ENCODE results near the gene KCNT1.

Gene KCNT1

DNA sequence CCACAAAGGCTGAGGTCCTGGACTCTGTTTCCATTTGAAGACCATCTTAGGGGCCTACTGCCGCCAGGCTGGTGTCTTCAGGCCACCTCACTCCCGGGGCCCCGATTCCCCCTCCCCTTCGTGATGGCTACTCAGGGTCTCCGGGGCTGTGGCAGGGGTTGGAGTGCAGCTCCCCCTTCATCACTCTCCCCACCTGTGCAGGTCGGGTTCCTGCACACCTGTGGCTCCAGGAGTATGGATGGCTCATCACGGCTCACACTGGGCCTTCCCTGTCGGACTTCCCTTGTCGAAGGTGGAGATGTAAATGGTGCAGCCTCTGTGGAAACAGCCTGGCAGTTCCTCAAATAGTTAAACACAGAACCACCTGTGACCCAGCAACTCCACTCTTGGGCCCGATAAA lies 27.0 kb upstream of the KCNT1 start:
- no peak for DNase-seq

DNA sequence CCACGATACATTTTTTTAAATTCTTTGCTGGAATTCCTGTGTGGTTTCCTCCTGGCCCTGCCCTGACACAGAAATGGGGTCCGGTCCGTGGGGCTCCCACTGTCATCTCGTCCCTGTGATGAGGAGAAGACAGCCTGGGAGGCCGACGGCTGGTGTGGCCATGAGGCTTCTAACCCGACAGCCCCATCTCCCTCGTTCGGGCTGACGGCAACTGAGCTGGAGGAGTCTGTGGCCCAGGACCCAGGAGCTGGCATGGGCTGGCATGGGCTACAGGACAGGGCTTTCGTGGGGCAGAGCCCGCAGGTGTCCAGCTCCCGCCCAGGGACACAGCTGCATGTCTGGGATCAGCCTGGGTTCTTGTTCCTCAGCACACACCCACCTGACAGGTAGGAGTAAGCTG lies 25.1 kb upstream of the KCNT1 start:
- DNase-seq = no peak

DNA sequence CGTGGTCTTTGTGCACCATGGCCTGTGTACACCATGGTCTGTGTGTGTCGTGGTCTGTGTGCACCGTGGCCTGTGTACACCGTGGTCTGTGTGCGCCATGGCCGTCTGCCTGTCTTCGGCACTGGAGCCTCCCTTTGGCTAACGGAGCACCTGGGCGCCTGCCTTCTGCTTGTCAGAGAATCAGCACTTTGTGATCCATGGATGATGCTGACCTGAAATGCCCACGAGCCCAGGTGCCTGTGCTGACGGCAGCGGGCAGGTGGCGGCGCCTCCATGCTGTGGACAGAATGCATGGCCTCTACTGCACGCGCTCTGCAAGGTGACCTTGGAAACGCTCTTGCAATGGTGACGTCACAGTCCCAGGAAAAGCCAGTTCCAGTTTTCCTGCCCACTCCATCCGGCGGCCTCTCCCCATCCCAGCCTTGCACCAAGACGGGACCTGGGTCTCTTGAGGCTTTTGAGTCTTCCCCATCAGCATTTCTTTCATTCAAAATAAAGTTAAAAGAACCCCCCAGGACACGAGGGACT lies 24.3 kb upstream of the KCNT1 start:
- DNase-seq = no peak

DNA sequence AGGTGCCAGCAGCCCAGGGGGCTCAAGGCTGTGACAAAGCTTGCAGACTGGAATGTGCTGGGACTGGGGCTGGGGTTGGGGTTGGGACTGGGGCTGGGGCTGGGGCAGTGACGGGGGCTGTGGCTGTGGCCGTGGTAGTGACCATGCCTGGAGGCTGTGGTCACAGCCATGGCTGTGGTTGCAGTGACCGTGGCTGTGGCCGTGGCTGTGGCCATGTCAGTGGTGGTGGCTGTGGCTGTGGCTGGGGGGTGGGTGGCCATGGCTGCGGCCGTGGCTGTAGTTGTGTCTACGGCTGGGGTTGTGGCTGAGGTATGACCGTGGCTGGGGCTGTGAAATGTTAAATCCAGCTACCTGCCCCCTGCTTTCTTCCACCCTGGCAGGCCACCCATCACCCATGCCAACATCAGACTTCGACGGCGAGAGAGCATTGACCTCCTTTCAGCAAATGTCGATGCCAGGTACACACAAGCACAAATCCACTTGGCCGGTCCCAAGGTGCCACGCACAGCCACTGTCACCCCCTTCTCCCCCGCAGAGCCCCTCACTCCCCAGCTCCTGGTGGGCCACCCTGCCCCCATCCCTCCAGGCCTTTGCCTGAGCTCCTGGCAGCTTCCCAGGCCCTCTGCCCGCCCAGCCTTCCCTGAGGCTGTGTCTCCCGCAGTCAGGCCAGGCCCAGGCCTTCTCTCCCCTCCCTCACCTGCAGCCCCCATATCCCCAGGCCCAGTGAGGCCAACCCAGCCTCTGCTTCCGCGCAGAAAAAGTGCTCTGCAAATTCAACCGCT lies 23.6 kb upstream of the KCNT1 start:
- DNase-seq = no peak

DNA sequence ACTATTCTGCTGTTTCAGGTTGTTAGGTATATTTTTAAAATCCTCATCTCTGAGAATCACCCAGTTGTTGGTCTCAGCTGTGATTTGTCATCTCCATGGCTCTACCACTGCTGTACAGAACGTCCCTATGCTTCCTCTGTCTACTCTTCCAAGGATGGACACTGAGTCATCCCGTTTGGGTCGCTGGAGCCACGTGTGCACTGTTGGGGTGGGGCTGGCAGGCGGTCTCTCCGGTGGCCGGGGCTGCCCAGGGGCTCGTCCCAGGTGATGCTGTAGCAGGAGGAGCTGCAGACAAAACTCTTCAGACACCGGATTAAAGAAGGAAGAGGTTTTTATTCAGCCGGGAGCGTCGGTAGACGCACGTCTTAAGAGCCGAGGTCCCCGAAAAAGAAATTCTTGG lies 21.9 kb upstream of the KCNT1 start:
- DNase-seq = no peak

DNA sequence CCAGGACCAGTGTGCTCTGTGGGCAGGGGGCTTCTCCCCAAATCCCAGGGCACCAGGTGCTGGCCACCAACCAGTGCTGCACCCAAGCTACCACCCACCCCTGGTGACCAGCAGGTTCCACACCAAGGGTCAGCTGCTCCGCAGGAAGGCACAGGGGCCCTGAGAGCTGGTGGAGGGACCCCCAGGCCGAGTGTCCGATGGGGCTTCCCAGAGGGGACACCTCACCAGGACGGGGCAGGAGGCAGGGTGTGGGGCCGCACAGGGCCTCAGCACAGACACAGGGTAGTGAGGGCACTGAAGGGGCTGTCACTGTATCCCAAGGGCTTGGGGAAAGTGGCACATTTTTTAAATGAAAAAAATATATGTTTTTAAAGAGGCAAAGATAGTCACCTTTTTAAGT lies 20.8 kb upstream of the KCNT1 start:
- DNase-seq = no peak

DNA sequence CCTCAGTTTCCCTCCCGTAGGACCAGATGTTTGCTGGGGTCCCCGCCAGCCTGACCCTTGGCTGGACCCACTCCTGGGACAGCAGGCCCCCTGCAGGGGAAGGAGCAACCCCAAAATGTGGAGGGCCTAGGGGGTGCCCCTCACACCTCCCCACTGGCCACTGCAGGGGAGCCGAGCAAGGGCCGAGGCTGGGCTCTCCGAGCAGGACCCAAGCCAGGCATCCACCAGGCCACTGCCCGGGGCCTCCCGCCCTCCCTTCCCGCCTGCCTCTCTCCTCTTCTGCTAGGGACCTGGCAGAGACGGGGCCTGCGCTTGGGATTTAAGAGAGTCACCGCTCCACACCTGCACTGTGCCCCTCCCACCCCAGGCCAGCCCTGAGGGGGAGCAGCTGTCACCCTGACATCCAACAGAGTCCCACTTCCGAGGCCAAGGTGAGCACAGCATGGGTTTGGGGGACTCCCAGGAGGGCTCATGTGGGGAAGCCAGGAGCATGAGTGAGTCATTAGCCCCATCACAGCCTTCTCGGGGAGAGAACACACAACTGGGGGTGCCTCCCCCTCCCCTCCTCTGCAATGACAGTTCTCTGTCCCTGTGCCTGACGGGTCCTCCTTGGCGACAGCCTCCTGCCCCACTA lies 18.5 kb upstream of the KCNT1 start:
- DNase-seq = no peak

DNA sequence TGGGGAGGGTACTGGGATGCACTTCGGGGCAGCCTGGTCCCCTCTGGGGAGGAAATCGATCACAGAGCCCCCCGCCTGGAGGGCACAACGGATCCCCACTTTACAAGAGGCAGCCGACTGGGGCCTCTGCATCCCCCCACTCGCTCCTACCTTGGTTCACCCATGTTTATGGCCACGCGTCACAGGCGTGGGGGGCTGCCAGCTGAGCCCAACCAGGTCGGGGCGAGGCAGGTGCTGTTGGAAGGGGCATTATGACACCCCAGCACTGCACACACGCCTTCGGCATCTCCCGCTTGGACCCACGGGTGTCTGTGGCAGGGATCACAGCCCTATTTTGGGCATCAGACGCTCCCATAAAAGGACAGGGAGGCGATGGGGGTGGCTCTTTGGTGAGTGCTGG lies 17.3 kb upstream of the KCNT1 start:
- DNase-seq = no peak

DNA sequence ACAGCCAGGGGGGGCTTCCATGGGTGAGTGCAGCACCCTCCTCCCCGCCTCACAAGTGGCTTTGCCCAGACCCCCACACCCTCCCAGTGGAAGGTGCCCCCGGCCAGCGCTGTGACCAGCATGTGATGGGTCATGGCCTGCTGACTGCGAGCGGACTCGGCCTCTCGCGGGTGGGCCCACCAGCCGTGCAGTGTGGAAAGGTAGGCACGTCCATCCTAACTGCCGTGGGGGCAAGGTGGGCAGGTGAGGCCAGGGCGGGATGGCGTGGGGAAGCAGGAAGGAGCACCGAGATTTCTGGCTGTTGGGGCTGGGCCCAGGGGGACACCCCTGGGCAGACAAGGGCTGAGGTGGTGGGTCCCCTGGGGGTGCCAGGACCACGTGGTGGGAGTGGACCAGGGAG lies 14.8 kb upstream of the KCNT1 start:
- DNase-seq = no peak

DNA sequence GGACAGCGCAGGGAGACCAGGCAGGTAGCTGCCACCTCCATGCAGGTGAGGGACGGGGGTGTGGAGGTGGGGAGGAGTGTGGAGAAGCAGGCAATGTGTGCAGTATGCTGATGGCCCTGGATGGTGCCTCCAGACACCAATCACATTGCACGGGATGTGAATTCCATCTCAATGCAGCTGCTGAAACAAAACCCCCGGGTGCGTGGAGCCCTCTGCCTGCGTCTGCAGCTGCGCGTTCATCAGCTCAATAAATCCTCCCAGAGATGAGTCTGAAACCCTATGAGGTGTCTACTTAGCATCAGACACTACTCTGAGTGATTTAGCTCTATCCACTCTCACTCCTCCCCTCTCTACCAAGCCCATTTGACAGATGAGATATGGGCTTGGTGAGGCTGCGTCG lies 13.0 kb upstream of the KCNT1 start:
- no peak for DNase-seq

DNA sequence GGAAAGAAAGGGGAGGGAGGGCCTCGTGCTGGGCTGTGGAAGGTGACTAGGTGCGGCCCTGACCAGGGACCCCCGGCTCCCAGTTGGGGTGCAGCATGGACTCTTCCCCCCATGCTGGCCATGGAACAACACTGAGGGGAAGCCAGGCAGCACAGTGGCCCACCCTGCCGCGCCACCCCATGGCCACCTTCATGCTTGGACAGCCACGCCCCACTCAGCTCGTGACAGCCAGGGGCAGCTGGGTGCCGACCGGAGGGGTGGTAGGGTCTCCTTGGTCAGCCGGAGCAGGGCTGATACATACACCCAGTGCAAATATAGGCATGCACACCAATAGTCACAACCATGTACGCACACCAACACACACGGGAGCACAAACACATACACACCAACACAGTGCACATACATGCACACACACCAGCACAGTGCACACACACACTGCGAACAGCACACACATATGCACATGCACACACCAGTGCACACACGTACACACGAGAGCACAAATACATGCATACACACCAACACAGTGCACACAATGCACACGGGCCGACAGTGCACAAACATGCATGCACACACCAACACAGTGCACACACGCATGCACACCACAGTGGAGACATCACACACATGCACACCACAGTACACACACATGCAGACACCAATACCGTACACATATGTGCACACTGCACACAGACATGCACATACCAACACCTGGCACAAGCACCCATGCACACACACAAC lies 11.0 kb upstream of the KCNT1 start:
- DNase-seq = no peak

DNA sequence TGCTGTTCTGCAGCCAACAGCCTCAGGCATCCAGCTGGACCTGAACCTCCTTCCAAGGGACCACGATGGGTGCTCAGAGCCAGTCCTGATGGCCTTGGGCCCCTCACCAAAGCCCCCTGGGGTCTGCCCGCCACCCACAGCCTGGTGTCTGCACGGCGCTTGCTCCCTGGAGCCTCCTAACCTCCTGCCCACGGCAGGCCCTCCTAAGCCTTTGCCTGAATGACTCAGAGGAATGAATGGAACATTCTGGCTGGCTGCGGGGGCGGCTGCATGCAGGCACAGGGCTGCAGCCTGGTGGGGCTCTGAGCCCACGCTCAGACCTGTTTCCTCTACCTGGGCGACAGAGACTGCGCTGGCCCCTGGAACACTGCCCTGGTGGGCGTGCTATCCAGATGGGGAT lies 9.6 kb upstream of the KCNT1 start:
- no peak for DNase-seq

DNA sequence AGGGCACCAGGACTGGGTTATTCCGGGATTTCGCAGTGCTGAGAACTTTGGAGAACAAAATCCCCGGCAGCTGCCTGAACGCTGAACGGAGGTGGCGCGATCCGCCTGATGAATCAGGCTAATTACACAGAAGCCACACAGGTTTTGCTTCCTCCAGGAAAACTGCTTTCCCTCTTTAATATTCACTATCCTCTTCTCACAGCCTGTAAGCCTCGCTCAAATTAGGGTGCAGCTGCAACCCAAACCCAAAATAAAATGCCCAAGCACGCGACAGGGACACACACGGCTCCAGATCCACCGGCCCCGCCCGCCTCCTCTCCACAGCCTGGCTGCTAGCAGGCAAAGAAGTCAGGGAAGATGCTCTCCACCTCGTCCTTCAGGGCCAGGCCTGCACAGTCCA lies 8.7 kb upstream of the KCNT1 start:
- no peak for DNase-seq

DNA sequence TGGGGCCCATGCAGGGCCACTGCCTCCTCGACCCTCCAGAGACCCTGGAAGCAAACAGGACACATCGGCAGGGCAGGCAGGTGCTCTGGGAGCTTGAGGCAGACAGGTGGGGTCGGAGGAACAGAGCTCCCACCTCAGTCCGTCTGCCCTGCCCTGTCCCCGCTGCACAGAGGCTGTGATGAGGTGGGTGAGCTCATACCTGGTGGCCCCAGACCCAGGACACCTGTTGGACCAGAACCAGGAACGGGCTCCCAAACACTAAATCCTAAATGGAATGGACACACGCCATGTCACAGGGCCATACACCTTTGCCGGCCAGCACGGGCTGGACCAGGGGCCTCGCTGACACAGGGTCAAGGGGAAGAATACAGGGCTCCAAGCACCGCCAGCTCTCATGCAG lies 8.2 kb upstream of the KCNT1 start:
- no peak for DNase-seq

DNA sequence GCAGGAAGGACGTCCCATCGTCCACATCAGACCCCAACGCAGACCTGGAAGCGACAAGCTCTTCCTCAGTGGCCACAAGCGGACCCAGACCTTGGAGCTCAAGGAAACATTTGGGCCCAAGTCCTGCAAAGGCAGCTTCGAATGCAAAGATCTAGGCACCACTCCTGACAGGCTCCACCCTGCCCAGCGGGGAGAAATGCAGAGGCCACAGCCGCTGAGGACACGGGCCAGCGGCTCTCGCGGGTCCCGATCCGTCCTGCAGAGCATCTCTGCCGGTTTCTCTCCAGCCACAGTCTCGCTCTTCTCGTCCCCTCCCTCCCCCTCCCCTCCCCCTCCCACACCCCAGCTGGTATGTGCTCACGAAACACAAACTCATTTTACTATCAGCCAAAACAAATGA lies 7.6 kb upstream of the KCNT1 start:
- no peak for DNase-seq

DNA sequence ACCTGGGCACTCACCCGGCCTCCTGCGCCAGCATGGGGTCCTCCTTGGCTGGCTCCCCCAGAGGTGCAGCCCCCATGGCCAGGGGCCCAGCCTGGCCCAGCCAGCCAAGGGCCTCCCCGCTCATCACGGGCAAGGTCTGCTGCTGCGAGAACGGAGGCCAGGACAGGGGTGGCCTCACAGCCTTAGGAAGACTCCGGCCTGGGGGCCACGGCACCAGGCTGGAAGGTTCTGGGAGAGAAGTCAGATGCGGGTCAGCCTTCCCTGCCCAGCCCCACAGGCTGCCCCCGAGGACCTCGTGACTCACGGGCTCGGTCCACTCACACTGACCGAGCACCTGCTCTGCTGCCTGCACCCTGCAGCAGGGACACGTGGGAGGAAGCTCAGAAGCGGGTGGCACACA lies 6.9 kb upstream of the KCNT1 start:
- no peak for DNase-seq

DNA sequence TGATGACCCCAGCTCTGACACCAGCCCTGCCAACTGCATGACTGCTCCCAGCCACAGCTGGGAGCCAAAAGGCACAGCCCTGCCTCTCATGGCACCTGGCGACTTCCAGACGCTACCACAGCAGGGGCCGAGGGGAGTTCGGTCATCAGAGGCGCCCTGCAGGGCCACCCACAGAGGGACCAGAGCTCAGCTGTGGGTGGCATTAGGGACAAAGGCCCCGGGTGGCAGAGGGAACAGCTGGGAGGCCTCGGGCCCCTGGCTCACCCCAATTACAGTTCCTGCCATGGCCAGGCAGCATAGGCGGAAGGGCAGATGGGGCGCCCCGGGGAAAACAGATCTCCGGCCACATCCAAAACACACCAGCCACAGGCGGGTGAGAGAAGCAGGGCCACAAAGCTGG lies 6.3 kb upstream of the KCNT1 start:
- DNase-seq = no peak

DNA sequence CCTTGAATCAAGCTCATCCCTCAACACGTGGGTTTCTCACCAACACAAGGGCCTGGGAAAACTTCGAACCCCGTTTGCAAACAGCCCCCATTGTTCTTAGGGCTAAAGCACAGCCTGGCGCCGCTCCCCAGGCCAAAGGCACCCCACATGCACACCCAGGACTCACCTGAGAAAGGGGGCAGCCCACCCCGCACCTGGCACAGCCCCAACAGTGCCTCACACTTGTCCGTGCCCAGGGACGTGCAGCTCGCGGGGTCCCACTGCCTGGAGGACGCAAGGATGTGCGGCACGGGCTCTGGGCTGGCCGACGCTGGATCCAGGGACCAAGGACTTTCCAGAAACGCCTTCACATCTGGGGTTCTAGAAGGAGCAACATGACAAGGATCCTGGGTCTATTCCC lies 5.5 kb upstream of the KCNT1 start:
- DNase-seq = no peak

DNA sequence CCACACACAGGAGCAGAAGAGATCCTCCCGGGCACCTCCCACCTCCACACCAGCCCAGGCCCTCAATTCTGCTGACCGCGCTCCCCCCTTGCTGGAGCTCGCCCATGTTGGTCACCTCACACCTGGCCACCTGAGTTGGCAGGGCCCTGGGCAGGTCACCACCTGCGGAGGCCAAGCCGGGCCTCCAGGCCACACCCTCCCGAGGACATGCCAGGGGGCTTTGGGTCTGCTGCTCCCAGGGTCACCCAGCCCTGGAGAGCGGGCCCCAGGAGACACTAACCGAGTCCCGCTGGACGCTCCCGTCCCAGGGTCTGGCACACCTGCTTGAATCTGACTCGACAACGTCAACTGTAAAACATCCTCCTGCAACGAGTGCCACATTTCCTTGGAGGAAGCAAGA lies 4.8 kb upstream of the KCNT1 start:
- no peak for DNase-seq

DNA sequence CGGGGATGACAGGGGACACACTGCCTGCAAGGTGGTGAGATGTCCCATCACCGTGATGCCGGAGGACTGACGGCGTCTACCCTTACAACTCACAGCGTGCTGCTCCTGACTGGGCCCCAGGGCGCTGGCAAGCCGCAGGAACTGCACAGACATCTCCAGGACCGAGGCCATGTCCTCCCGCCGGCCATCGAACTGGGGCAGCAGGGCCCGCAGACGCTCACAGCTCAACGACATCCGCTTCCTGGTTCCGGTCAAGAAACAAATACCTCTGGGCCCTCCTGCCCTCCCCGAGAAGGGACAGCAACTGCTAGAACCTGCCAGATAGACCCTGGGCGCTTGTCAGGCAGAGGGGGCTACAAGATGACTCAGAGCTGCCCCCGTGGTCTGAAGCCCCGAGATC lies 3.7 kb upstream of the KCNT1 start:
- no peak for DNase-seq

DNA sequence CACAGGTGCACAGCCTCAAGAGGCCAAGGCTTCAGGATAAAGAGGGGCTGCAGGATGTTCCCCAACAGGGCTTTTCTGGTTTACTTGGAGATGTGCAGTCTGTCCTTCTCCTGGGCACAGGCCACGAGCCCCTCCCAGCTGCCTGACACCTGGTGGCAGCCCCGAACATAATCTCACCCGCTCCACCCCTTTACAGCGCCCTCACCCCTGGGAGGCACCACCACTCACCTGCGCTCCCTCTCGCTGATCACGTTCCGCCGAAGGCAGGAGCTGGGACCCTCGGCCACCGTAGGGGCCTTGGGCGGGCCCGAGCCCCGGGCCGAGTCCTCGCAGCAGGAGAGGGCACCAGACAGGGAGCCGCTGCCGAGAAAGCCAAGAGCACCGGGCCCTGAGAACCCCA lies 3.2 kb upstream of the KCNT1 start:
- no peak for DNase-seq

DNA sequence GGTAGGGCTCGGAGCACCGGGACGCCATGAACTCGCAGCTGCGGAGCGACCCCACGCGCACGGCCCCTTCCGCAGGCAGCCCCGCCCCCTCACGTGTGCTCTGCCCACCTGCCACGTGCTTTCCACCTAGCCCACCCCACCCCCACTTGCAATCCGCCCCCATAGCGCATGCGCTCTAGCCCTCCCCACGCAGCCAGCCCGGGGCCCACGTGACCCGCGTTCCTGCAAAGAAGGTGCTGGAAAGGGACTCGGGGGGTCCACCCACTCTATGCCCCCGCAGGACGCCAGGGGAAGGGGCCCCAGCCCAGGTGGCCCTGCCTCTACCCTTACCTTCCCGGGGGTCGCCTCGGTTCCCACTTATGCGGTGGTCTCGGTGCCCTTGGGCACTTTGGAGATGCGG lies 2.5 kb upstream of the KCNT1 start, which contains the start of gene SOHLH1:
TSS of gene SOHLH1 (minus strand) at position 42 of the 400 bp plus-strand sequence. CDS start at position 28, 14 bp downstream.
- DNase-seq = no peak

DNA sequence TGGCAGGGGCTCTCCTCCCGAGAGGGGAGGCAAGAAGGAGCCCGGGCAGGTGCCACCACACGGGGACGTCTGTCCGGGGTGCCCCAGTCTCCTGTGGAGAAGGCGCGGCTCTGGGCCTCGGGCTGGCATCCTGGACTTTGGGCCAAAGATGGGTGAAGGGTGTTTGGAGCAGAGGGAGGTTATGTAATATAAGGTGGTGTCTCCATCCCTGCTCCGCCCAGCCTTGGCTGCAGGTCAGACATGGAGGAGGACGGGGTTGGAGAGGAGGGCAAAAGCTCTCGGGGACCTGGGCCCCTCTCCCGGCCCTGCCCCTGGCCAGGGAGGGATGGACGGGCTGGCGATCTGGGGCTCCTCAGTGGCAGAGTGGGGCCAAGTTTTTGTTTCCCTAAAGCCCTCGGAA lies 1.5 kb upstream of the KCNT1 start:
- DNase-seq = no peak

Measured in stimulated activated naive CD4-positive, alpha-beta T cell treated with Interleukin-2 at 50 U/mL for 16 hours (primary cell).